ENCODE measurements around the gene URI1. TPM values are rescaled to one million over a fixed set of nuclear protein-coding genes. Genes with fewer than 3 reads are reported as not detected.
"Not testable (repeated sequence)": the region's sequence is repeated elsewhere in the genome, so short reads cannot be mapped to it uniquely, and the experiment has no call there.

The URI1 gene
- total RNA-seq, 1 donor from 2014 or later, result 74.9 TPM

GRCh38 chr19:29942404-29943261, 594 bp downstream of the URI1 start:
- DNase-seq (ENCODE audit: low read depth), result no peak

DNA sequence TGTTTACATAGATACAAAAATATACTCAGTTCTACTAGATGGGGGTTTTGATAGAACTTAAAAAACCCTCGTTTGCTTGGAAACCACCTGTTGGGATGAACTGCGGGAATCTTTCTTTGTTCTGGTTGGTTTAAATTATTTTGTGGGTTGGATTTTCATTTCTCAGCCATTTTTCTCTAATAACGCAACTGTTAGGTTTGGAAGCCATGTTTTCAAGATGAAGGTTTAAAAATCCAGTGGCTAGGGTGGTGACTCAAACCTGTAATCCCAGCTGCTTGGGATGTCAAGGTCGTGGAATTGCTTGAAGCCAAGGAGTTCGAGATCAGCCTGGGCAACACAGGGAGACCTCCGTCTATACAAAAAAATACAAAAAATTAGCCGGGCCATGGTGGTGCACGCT, 1.6 kb downstream of the URI1 start:
- DNase-seq (ENCODE audit: low read depth), result no peak

DNA sequence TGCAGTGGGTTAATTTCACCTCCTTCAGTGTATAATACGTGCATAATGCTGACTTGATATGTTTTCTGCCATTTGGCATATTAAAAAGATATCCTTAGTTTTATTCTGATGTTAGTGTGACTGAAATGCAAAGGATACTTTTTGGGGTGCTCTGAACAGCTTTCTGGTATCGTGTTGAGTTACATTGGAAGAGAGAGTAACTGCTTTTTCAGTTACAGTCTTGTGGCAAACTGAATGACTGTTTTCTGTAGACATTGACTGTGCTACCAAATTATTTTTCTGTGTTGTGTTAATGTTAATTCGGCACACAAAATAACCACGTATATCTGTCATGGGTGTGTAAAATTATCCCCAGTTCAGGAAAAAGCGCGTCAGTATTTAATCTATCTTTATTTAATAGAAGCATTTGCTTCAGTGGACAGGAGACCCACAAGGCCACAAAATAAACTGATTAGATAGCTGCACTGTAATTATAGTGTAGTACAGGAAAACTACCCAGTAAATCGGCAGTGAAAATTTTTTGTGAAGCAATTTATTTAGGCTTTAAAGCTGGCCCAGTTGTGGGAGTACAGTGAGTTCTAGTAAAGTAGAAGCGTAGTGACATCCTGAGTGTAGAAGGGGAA, 2.5 kb downstream of the URI1 start:
- no peak for DNase-seq (ENCODE audit: low read depth)

DNA sequence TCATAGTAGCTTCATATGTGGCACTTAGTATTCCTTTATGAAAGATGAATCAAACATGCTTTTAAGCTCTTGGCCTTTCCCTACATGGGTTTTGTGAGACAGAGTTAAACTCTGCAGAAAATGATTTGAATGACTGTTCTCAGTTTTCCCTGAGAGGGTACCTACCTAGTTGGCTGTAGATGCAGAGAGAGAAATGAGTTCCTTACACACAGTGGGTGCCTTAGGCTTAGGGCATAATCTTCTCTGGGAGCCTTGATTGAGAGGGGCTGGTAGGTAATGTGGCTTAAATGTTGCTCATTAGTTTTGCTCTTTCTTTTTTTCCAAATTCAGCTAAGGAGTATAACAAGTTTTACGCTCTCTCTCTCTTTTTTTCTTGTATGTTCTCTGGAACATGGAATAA, 3.0 kb downstream of the URI1 start:
- DNase-seq (ENCODE audit: low read depth), result no peak

- no peak for DNase-seq (ENCODE audit: low read depth)
Observed at GRCh38 chr19:29945433-29945832, 3.4 kb downstream of the URI1 start.

DNA sequence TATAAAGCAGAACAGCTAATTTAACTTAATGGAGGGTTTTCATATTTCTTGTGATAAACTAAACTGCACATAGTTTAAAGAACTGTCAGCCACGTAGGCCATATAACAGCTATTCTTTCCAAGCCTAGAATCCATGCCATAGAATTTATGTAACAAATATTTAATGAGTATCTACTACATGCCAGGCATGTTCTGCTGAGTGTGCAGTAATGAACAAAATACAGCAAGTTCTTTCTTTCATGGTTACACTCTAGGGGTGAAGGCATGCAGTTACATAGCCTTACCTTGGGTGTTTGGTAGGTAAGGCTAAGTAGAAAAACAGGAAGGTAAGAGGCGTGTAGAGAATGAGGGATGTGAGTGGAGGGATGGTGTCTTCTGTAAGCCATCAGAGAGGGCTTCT, 4.6 kb downstream of the URI1 start:
- DNase-seq (ENCODE audit: low read depth), result no peak

DNA sequence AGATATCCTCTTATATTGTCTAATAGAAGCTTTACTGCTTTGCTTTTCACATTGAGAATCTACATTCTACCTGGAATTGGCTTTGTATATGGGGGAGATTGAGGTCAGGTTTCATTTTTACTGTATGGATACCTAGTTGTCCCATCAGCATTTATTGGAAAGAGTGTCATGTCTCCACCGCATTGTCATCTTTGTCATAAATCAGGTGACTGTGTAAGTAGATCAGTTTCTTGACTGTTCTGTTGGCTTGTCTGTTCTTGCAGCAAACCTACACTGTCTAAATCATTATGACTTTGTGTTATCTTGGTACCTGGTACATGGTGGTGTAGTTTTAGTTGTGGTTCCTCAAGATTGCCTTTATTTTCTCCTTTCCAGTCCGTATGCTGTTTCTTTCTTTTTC, 5.8 kb downstream of the URI1 start:
- no peak for DNase-seq (ENCODE audit: low read depth)

- not testable (repeated sequence) for DNase-seq (ENCODE audit: low read depth)
Observed at GRCh38 chr19:29948759-29949470, 6.9 kb downstream of the URI1 start.

- no peak for DNase-seq (ENCODE audit: low read depth)
Observed at GRCh38 chr19:29952177-29952576, 10.1 kb downstream of the URI1 start.

- DNase-seq (ENCODE audit: low read depth), result no peak
Observed at GRCh38 chr19:29952646-29953045, 10.6 kb downstream of the URI1 start.

DNA sequence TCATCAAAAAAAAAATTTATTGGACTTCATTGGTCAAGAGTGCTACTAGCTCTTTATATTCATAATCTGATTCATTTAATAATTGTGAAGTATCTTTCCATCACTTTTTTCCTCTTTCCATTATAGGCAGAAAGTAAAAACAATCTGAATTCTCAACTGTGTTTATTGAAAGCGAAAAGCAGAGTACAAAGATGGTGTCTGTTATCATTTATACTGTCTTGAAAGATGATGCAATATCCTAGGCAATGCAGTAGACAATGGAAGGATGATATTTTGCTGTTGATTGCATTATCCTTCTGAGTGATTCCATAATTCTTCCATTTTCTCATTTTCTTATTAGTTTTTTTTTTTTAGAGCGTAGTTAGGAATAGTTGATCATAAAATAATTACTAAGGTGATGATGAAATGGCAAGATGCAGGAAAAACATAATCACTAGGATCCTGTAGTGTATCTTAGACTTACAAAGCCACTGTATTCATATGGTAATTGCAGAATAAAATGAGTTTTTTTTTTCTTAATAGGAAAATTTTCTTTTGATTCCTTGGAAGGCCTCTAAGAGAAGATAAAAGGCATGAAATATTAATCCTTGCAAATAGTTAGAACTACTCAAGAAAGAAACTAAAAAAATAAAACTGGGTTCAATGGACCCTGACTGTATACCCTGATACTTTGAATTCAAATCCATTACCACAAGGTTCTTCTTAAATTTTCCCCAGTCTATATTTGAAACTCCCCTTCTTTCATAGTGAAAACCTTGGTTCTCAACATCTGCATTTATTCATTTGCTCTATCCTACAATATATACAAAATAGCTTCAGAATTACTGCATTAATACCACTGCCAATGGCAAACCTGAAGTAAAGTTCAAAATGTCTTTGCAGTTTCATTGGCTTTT, 11.6 kb downstream of the URI1 start:
- no peak for DNase-seq (ENCODE audit: low read depth)

GRCh38 chr19:29956855-29957254, 14.8 kb downstream of the URI1 start:
- no peak for DNase-seq (ENCODE audit: low read depth)

DNA sequence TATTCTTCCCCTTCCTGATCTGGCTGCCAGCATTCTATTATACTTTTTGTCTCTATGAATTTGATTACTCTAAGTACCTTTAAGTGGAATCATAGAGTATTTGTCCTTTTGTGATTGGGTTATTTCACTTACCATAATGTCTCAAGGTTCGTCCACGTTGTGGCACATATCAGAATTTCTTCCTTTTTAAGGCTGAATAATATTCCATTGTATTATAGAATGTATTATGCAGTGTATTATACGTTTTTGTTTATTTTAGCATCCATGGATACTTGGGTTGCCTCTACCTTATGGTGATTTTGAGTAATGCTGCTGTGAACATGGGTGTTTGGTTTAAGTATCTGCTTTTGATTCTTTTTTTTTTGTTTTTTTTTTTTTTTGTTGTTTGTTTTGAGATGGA, 19.3 kb downstream of the URI1 start:
- DNase-seq (ENCODE audit: low read depth), result no peak

- no peak for DNase-seq (ENCODE audit: low read depth)
Observed at GRCh38 chr19:29962793-29963192, 20.8 kb downstream of the URI1 start.

DNA sequence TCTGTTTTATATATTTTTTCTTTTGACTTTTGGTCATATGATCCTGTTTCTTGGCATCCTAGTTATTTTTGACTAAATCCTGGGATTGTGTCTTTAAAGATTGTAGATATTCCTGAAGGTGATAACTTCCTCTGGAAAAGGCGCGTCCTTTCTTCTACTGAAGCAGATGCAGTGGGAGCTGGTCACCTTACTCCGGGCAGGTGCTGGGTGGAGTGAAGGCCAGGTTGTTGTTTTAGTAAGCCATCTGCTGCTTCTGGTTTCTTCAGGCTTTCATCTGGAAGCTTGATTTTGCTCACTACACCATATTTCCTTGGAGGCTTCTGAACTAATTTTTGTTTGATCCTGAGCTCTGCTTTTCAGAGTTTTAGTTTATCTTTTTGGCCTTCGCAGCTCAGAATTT, 21.5 kb downstream of the URI1 start:
- DNase-seq (ENCODE audit: low read depth), result no peak

GRCh38 chr19:29964171-29964570, 22.1 kb downstream of the URI1 start:
- DNase-seq (ENCODE audit: low read depth), result no peak

DNA sequence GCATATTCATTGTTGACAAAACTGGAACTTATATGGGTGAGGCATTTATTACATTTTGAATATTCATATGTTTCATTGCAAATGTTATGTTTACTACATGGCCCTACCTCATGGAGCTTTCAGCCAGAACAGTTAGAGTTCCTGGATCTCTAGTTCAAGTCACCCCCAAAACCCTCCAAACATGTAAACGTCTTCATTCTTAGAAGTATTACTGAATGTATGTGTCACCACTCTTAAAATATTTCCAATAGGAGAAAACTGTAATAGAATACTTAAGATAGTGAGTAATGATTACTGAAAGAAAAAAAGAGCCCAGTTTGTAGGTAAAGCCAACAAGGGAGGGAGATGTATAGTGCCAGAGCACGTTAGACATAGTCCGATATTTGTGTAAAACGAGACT, 23.5 kb downstream of the URI1 start:
- DNase-seq (ENCODE audit: low read depth), result no peak

GRCh38 chr19:29966142-29966541, 24.1 kb downstream of the URI1 start:
- DNase-seq (ENCODE audit: low read depth), result not testable (repeated sequence)

DNA sequence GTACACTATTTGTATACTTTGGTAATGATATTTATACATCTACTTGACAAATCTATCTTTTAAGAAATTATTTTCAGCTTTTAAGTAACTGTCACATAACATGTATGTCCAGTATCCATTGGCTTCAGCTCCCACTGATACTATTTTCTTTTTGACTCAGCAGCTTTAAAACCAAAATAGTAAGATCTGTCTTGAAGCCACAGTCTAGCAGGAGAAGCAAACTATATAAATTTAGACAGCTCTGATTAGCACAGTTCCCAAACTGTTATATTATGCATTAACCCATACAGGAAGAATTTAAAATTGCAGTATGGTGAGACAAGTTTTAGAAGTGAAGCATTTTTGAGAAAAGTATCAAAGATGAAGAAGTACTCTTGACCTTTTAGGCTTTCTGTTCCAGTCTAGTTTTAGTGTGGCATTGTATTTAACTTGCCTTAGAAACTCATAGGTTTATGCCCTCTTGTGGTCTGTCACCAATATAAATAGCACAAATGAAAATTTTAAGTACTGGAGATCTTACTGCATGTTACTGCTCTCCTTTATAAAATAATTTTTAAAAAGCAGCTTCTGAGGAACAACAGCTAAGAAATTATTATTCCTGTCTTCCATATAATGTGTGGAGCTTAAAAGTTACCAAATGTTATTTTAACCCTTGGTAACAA, 24.7 kb downstream of the URI1 start:
- DNase-seq (ENCODE audit: low read depth), result peak; percentile 54

GRCh38 chr19:29967623-29968022, 25.6 kb downstream of the URI1 start:
- DNase-seq (ENCODE audit: low read depth), result no peak

DNA sequence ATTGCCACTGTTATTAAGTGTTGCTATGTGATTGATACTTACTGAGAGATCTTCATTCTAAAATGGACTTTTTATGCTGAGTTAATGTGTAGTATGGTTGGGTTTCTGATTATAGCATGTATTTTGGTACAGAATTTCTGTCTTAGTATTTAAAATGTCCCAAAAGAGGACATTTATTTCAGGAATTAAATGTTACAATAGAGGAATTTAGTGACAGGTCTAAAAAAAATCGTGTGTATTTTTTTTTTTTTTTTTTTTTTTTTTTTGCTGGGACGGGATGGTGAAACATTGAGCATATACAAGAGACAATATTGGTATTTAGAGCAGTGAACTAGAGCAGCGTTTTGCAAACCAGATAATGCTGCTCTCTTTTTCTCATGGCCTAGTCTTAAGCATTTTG, 27.9 kb downstream of the URI1 start:
- no peak for DNase-seq (ENCODE audit: low read depth)
